H1 (cell line): Measurements from ENCODE around the gene C22orf23. TPM values are rescaled to one million over a fixed set of nuclear protein-coding genes. Genes with fewer than 3 reads are reported as not detected.

Experiments
- CTCF ChIP-seq, 3 experiments: IDR thresholded peaks; 1 replicate in 2 of 3; 2 replicates in 1 of 3; pipeline versions ENCODE4 v1.5.1 to v1.6.1; 2011; ENCODE audit warnings: low read length in 3 of 3, mild to moderate bottlenecking in 3 of 3, inconsistent platforms in 2 of 3, low read depth in 1 of 3, moderate library complexity in 1 of 3; ENCODE audit not compliant: insufficient read depth in 1 of 3; ENCODE audit errors: control extremely low read depth in 1 of 3
- GTF2F1 ChIP-seq: IDR thresholded peaks from 2 replicates; pipeline ENCODE4 v1.6.1; 2012; ENCODE audit warnings: low read depth, low read length, improper control_type of control experiment, borderline replicate concordance
- polyA plus RNA-seq, 7 experiments: library from polyadenylated mRNA; depleted of rRNA in 3 of 7; stranded (reverse) in 5 of 7; unstranded in 2 of 7; fragments of >200 nt in 5 of 7; fragments of 200-250 nt in 2 of 7; gene quantifications; 1 replicate in 5 of 7; 2 replicates in 1 of 7; 4 replicates in 1 of 7; pipeline versions ENCODE4 v1.2.1 to v1.2.3, GENCODE V29; 2011 to 2013; ENCODE audit warnings: missing spikeins in 2 of 7, mixed read lengths in 2 of 7
- total RNA-seq: library from RNA; stranded (reverse); fragmentation: NEBNext Ultra II Directional; extraction: Animal tissue kit (Norgen Biotek cat#: 25700); gene quantifications from 2 replicates; pipeline ENCODE4 v1.2.1, GENCODE V29; 2021

The C22orf23 gene
- total and polyA plus RNA-seq, 2 of the 8 experiments (the other 6 are each of a cell fraction or from before 2014, with no cell fraction given) = 0.50 to 0.54 TPM

- TF ChIP-seq CTCF (IDR thresholded peaks at IDR 0.05; ENCODE audit: control extremely low read depth in 1 of 3, insufficient read depth in 1 of 3, low read depth in 1 of 3, low read length in 3 of 3) (no peak), GTF2F1 (no peak)
Measured at GRCh38 chr22:37983860-37984791, 30.7 kb upstream of the C22orf23 start, which contains the start of gene SOX10 (continued).
